DOHH2 (cell line): ENCODE results near the gene MRPL41.

Source experiments
- H3F3A ChIP-seq: fragments of 200-600 bp; sonication (generic), shearing (Covaris generic); 2 replicates; pipeline ENCODE4 v1.6.0; 2016; ENCODE audit warnings: antibody characterized with exemption, mild to moderate bottlenecking; ENCODE audit not compliant: control insufficient read depth, insufficient read depth
- H3K27ac ChIP-seq: fragments of 200-600 bp; sonication (generic); 2 replicates; pipeline ENCODE4 v1.5.1; 2014; ENCODE audit warnings: low read depth, mild to moderate bottlenecking, low read length, moderate library complexity
- H3K27me3 ChIP-seq: fragments of 200-600 bp; sonication (generic); 2 replicates; pipeline ENCODE4 v1.6.1; 2014; ENCODE audit warnings: mild to moderate bottlenecking, low read length, mixed read lengths; ENCODE audit not compliant: control insufficient read depth
- H3K36me3 ChIP-seq: fragments of 200-600 bp; sonication (generic); 2 replicates; pipeline ENCODE4 v1.6.1; 2014; ENCODE audit warnings: mild to moderate bottlenecking, low read length, moderate library complexity, mixed read lengths; ENCODE audit not compliant: control insufficient read depth
- H3K4me1 ChIP-seq: fragments of 200-600 bp; sonication (generic); 2 replicates; pipeline ENCODE4 v1.6.1; 2014; ENCODE audit warnings: mild to moderate bottlenecking, low read length, mixed read lengths; ENCODE audit not compliant: control insufficient read depth
- H3K4me2 ChIP-seq: fragments of 200-600 bp; sonication (generic); 2 replicates; pipeline ENCODE4 v1.6.0; 2014; ENCODE audit warnings: mild to moderate bottlenecking, low read length, moderate library complexity
- H3K4me3 ChIP-seq: fragments of 200-600 bp; sonication (generic); 2 replicates; pipeline ENCODE4 v1.5.1; 2014; ENCODE audit warnings: mild to moderate bottlenecking, low read length, mixed read lengths
- H3K79me2 ChIP-seq: fragments of 200-600 bp; sonication (generic); 2 replicates; pipeline ENCODE4 v1.6.1; 2014; ENCODE audit warnings: mild to moderate bottlenecking, low read length, mixed read lengths; ENCODE audit not compliant: control insufficient read depth
- H3K9me2 ChIP-seq: fragments of 200-600 bp; sonication (generic); replicated peaks from 2 replicates; pipeline ENCODE4 v1.6.1; 2014; ENCODE audit warnings: mild to moderate bottlenecking, low read length, mixed read lengths; ENCODE audit not compliant: control insufficient read depth
- H3K9me3 ChIP-seq: fragments of 200-600 bp; sonication (generic); 2 replicates; pipeline ENCODE4 v1.6.1; 2014; ENCODE audit warnings: antibody characterized with exemption, low read length, mixed read lengths; ENCODE audit not compliant: control insufficient read depth, insufficient read depth
- H4K20me1 ChIP-seq: fragments of 200-600 bp; sonication (generic); 2 replicates; pipeline ENCODE4 v1.6.0; 2014; ENCODE audit warnings: low read depth, mild to moderate bottlenecking, antibody characterized with exemption, low read length, moderate library complexity; ENCODE audit not compliant: control insufficient read depth, insufficient read depth
- CTCF ChIP-seq: fragments of 200-600 bp; sonication (generic); IDR thresholded peaks from one replicate; pipeline ENCODE4 v1.5.1; 2014; ENCODE audit warnings: antibody characterized with exemption, mild to moderate bottlenecking, low read depth, low read length; ENCODE audit not compliant: poor library complexity, severe bottlenecking
- EZH2phosphoT487 ChIP-seq: fragments of 200-600 bp; sonication (generic); IDR thresholded peaks from 2 replicates; pipeline ENCODE4 v1.6.1; 2017; ENCODE audit warnings: borderline replicate concordance, mild to moderate bottlenecking, antibody characterized with exemption, low read length, moderate library complexity, mixed read lengths

MRPL41 gene

GRCh38 chr9:137598943-137599342 lies 47.3 kb downstream of the MRPL41 start:
- H3K9me2 ChIP-seq = no peaks in the 10 kb centered on the region
- H3K4me2 ChIP-seq = no peak overlapping the region
- H3K4me3 ChIP-seq = no peak overlapping the region
- no peaks in the 10 kb centered on the region for H3K79me2 ChIP-seq
- peaks cover 7% of the 10 kb centered on the region; the same call in 1 of the 2 replicates for H3F3A ChIP-seq
- TF ChIP-seq CTCF (no peak), EZH2phosphoT487 (no peak)
- H4K20me1 ChIP-seq = no peaks in the 10 kb centered on the region
- H3K4me1 ChIP-seq = peaks cover 6% of the 10 kb centered on the region
- H3K36me3 ChIP-seq = no peaks in the 10 kb centered on the region
- no peaks in the 10 kb centered on the region for H3K9me3 ChIP-seq
- no peak overlapping the region for H3K27ac ChIP-seq
- peaks cover under 1% of the 10 kb centered on the region; the same call in 1 of the 2 replicates for H3K27me3 ChIP-seq
